ENCODE data around the gene SLAIN1. TPM values are rescaled to one million over a fixed set of nuclear protein-coding genes. Genes with fewer than 3 reads are reported as not detected.

The SLAIN1 gene
- total RNA-seq, 4 donors from 2014 or later: 1.1 to 3.8 (median 1.7) TPM

GRCh38 chr13:77730572-77730971 lies 33.1 kb downstream of the SLAIN1 start:
- 85 to 100% methylated on average over 1 of the region's 1 CpG for WGBS, 2 donors (ENCODE audit: low coverage in 1 of 2)
- in situ Hi-C loops (cut with MboI; ENCODE audit: low pct_ligation_motif_present in 1 of 4, low pct_unique_long_range_greater_than_20kb in 1 of 4, low sequenced_read_pairs in 3 of 4) (no loop called here), intact Hi-C loops (cut with DNase I; ENCODE audit: low total_unique reads) (no loop called here)

GRCh38 chr13:77732287-77732686 lies 34.8 kb downstream of the SLAIN1 start:
- Histone ChIP-seq H3K4me1 (no peaks in the 10 kb centered on the region), H3K9me3 (no peaks in the 10 kb centered on the region), H3K27me3 (no peaks in the 10 kb centered on the region), H3K27ac (no peak overlapping the region), H3K4me3 (no peak overlapping the region), H3K36me3 (no peaks in the 10 kb centered on the region)
- DNase-seq: no peak
- WGBS, 2 donors (ENCODE audit: low coverage in 1 of 2): 93% methylated on average over 2 of the region's 2 CpGs
- TF ChIP-seq CTCF (IDR thresholded peaks at IDR 0.05) (no peak), EP300 (IDR thresholded peaks at IDR 0.05; ENCODE audit: low read depth) (no peak), POLR2AphosphoS5 (IDR thresholded peaks at IDR 0.05) (no peak), POLR2A (IDR thresholded peaks at IDR 0.05) (no peak)
- intact Hi-C loops (cut with DNase I; ENCODE audit: low total_unique reads) (no loop called here), in situ Hi-C loops (cut with MboI; ENCODE audit: low pct_ligation_motif_present in 1 of 4, low pct_unique_long_range_greater_than_20kb in 1 of 4, low sequenced_read_pairs in 3 of 4) (no loop called here)

More at GRCh38 chr13:77730572-77730971, 33.1 kb downstream of the SLAIN1 start:
- TF ChIP-seq POLR2AphosphoS5 (IDR thresholded peaks at IDR 0.05) (no peak), POLR2A (IDR thresholded peaks at IDR 0.05) (no peak), EP300 (IDR thresholded peaks at IDR 0.05; ENCODE audit: low read depth) (no peak), CTCF (IDR thresholded peaks at IDR 0.05) (no peak)
- Histone ChIP-seq H3K9me3 (no peaks in the 10 kb centered on the region), H3K36me3 (no peaks in the 10 kb centered on the region), H3K4me3 (no peak overlapping the region), H3K4me1 (no peaks in the 10 kb centered on the region), H3K27me3 (no peaks in the 10 kb centered on the region), H3K27ac (no peak overlapping the region)
- DNase-seq: no peak

- H3K36me3 ChIP-seq: no peaks in the 10 kb centered on the region
- no peaks in the 10 kb centered on the region for H3K9me3 ChIP-seq
- in situ Hi-C loops (cut with MboI; ENCODE audit: low pct_ligation_motif_present in 1 of 4, low pct_unique_long_range_greater_than_20kb in 1 of 4, low sequenced_read_pairs in 3 of 4) (no loop called here), intact Hi-C loops (cut with DNase I; ENCODE audit: low total_unique reads) (no loop called here)
- no peak for DNase-seq
- no peaks in the 10 kb centered on the region for H3K4me1 ChIP-seq
- no peak for TF ChIP-seq CTCF (IDR thresholded peaks at IDR 0.05)
- TF ChIP-seq POLR2A (IDR thresholded peaks at IDR 0.05): no peak
- TF ChIP-seq EP300 (IDR thresholded peaks at IDR 0.05; ENCODE audit: low read depth): no peak
- no peak for TF ChIP-seq POLR2AphosphoS5 (IDR thresholded peaks at IDR 0.05)
- 61% methylated on average over 1 of the region's 1 CpG; no CpG with 5 or more reads in 1 of the 2 donors for WGBS, 2 donors (ENCODE audit: low coverage in 1 of 2)
- H3K27ac ChIP-seq: no peak overlapping the region
- H3K27me3 ChIP-seq: no peaks in the 10 kb centered on the region
- no peak overlapping the region for H3K4me3 ChIP-seq
Observed at GRCh38 chr13:77733674-77734073, 36.2 kb downstream of the SLAIN1 start.

- in situ Hi-C loops (cut with MboI; ENCODE audit: low pct_ligation_motif_present in 1 of 4, low pct_unique_long_range_greater_than_20kb in 1 of 4, low sequenced_read_pairs in 3 of 4) (no loop called here), intact Hi-C loops (cut with DNase I; ENCODE audit: low total_unique reads) (no loop called here)
- Histone ChIP-seq H3K9me3 (no peaks in the 10 kb centered on the region), H3K36me3 (no peaks in the 10 kb centered on the region), H3K27ac (no peak overlapping the region), H3K27me3 (no peaks in the 10 kb centered on the region), H3K4me1 (no peaks in the 10 kb centered on the region), H3K4me3 (no peak overlapping the region)
- no peak for DNase-seq
- 43 to 46% methylated on average over 1 to 2 of the region's 2 CpGs for WGBS, 2 donors (ENCODE audit: low coverage in 1 of 2)
- TF ChIP-seq CTCF (IDR thresholded peaks at IDR 0.05) (no peak), EP300 (IDR thresholded peaks at IDR 0.05; ENCODE audit: low read depth) (no peak), POLR2A (IDR thresholded peaks at IDR 0.05) (no peak), POLR2AphosphoS5 (IDR thresholded peaks at IDR 0.05) (no peak)
Observed at GRCh38 chr13:77737583-77738200, 40.2 kb downstream of the SLAIN1 start.

All from transverse colon (tissue), 4 donors.